Stimulated activated CD8-positive, alpha-beta memory T cell treated with anti-CD3 and anti-CD28 coated beads, Interleukin-4, amount 100 ng/mL, for 48 hours (primary cell): ENCODE results near the gene C1QL3.

Experiments
- DNase-seq: peaks from one replicate; pipeline ENCODE4 v3.0.0-alpha.2; 2020

The C1QL3 gene

DNA sequence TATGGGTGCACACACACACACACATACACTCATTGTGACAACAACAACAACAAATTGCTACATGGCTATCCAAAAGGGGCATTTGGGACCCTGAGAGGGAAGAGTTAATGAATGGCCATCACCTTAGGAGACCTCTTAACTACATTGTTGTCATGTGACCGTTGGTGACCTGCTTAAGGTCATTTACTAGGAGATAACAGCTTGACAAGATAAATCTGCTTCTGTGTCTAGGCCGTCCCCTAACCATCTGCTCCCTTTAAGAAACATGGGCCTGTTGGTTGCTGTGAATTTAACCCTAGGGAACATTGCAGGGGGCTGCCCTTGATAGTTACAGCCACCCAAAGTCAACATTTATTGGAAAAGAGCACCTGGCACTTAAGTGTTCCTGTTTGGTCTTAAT lies 29.7 kb downstream of the C1QL3 start:
- no peak for DNase-seq

DNA sequence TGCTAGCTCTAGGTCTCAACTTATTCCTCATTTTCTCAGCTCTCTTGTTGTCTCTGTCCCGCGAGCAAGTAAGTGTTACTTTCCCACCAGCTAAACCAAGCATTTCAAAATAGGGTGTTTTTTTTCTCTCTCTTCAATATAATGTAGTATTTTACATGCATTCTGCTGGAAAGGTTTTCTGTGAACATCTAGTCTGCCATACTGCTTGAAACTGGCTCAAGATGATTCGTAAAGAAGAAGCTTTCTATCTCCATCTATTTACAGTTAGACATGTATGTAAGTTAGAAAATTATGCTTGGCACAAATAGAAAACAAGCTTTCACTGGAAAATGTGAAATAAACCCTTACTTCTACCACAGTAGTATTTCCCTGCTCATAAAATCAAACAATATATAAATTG lies 31.2 kb downstream of the C1QL3 start:
- DNase-seq = no peak

DNA sequence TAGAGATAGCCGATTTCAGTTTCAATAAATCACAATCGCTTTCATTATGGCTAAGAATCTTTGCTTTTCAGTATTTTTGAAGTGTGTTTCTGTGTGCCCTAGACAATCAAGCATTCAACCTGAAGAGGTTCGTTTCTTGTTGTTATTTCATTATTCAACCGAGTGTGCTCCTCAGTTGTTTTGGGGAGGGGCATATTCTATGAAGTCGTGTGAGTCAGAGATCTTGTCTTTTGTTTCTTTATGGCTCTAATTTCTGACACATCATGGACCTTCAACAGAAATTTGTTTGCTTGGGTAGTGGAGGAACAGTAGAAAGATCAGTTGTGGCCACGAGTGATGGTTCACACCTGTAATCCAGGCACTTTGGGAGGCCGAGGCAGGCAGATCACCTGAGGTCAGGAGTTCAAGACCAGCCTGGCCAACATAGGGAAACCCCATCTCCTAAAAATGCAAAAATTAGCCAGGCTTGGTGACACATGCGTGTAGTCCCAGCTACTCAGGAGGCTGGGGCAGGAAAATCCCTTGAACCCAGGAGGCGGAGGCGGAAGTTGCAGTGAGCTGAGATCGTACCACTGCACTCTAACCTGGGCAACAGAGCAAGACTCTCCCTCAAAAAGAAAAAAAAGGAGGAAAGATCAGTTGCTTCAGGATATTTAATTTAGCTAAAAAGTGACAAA lies 38.3 kb downstream of the C1QL3 start:
- no peak for DNase-seq

DNA sequence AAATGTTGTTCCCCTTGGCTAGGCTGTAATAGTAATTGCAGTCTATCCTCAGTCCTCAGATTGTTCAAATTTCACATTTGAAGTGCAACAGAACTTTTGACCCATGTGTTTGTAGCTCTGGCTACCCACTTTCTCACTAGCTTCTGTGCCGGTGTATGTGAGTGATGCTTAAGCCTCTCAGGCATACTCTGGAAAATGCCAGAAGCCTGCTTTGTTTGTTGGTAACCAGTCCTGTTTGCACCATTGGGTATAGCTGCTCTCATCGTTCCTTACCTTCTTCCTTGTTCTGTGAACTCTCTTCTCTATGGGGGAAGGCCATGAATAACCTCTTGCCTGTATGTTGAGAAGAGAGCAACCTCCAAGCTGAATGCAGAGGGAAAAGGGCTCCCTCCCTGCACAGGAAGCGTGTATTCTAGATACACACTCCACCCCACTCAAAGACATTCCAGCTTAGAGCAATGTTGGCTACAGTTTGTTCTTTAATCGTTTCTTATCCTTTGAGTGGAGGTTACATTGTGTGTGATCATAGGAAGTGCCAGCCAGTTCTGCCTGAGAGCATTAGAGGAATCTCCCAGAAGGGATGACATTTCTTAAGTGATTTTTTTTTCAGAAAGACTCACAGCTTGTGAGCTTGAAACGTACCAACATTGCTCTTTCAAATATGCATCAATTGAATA lies 40.5 kb downstream of the C1QL3 start:
- DNase-seq = no peak

DNA sequence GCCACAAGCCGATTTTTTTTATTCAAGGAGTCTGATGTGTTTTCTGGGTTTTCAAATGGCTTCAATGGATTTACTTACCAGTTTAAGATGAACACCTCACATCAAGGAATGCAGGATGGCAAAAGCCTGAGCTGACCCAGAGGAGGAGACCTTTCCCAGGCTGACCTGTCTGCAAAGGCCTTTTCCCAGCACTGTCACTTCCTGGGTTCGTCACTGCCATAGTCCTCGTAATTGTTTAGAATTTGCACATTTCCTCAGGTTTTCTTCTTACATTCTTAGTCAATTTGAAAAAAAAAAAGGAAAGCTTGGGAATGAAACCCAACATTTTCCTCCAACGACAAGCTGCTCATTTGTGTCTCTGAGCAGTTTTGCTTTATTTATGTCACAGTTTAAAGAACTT lies 42.9 kb downstream of the C1QL3 start:
- DNase-seq = no peak

DNA sequence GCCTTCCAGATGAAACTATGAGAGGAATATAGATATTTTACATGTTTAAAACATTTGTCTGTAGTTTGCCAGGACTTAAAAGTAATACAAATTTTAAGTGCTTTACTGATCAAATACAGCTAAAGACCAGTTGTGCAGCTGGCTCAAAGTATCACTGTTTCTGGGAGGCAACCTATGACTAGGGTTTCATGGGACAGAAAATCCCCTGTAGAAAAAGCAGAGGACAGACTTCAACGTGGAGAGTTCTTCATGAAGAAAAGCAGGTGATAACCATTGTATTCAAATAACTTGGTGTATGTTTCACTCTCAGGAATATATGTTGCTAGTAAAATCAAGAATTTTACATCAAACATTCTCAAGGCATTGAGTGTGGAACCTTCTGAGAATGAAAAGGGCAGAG lies 43.9 kb downstream of the C1QL3 start:
- DNase-seq = no peak

DNA sequence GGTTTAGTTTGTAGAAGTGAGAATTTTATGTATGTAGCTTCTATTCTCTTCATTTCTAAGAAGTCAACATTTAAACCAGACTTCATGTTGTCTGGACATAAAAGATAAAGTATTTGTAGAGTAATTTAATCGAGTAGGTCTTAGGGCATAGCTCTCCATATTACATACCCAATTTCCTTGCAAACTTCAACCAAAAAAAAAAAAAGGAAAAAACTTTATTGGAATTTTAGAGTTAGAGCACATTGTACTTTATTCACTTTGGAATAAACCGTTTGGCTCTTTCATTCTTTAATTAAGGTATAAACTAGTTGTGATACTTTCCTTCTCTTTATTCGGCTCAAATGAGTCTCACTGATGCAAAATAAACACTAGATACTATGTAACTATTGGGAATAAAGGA lies 48.9 kb downstream of the C1QL3 start:
- no peak for DNase-seq

DNA sequence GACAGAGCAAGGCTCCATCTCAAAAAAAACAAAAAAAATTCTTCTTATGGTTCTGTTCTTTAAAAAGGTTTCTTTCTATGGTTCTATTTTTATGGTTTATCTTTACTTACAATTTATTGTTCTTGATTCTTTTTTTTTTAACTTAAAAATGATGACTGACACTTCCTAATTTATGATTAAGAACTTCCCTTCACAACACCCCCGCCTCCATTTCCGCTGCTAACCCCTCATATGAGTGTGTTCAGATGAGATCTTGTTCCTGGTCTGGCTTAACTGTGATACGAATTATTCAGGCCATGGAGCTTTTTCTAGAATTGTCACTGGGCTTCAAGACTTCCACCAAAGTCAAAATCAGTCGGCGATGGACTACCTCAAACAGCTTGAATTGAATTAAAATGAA lies 50.9 kb downstream of the C1QL3 start:
- DNase-seq = peak; percentile 49

DNA sequence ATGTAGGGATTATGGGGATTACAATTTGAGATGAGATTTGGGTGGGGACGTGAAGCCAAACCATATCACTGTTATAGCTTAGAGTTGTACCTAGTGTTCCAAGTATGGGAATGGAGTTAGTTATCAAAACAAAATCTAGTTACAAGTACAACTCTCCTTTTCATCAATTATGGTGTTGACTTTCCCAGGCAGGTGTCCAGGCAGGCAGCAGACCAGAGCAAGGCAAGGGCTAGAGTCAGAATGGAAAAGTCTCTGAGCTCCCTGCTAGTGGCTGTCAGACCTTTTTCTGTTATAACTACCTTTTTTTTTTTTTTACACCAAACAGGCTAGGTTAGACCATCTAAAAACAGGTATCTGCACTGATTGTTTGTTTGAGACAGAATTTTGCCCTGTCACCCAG lies 55.7 kb downstream of the C1QL3 start:
- no peak for DNase-seq
